C4-2B (cell line): Measurements from ENCODE around the gene NKIRAS2.

Source experiments
- ZFX ChIP-seq: fragments of 450-650 bp; IDR thresholded peaks from 2 replicates; pipeline ENCODE4 v1.6.1; 2017
- TF ChIP-seq, protein P1 (sequence below): fragments of 450-650 bp; conservative IDR thresholded peaks from 2 replicates; pipeline ENCODE4 v1.5.1; 2017; ENCODE audit warnings: mild to moderate bottlenecking

DNA sequence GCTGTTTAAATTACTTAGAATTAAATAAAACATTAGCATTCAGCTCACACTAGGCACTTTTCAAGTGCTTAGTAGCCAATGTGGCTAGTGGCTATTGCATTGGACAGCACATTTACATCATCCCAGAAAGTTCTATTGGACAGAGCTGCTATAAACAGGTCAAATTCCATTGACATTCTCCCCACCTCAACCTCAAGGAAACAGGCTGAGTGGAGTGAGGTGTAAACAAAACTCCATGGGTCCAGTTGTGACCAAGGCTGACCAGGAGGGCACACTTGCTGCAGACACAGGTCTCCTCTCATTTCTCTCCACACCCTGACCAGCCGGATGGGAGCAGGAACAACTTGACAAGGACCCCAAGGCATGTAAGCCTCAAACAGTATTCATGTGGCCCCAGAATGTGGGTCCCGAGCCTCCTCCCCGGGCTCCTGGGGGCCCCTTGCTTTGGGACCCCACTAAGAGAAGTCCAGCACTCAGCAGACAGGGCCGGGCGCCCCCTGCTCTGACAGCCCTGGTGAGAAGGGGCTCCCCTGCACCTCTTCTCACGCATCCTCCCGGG is 30.0 kb downstream of the NKIRAS2 start:
- TF ChIP-seq, protein P1, sequence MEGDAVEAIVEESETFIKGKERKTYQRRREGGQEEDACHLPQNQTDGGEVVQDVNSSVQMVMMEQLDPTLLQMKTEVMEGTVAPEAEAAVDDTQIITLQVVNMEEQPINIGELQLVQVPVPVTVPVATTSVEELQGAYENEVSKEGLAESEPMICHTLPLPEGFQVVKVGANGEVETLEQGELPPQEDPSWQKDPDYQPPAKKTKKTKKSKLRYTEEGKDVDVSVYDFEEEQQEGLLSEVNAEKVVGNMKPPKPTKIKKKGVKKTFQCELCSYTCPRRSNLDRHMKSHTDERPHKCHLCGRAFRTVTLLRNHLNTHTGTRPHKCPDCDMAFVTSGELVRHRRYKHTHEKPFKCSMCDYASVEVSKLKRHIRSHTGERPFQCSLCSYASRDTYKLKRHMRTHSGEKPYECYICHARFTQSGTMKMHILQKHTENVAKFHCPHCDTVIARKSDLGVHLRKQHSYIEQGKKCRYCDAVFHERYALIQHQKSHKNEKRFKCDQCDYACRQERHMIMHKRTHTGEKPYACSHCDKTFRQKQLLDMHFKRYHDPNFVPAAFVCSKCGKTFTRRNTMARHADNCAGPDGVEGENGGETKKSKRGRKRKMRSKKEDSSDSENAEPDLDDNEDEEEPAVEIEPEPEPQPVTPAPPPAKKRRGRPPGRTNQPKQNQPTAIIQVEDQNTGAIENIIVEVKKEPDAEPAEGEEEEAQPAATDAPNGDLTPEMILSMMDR, result no peak
- no peak for TF ChIP-seq ZFX
